NB4 (cell line): ENCODE results near the gene SWT1.
"Not testable (repeated sequence)": the region's sequence is repeated elsewhere in the genome, so short reads cannot be mapped to it uniquely, and the experiment has no call there.

ENCODE experiments used
- DNase-seq: peaks from one replicate; pipeline ENCODE4 v3.0.0; 2010; ENCODE audit warnings: low read depth
- H3K4me3 ChIP-seq: one replicate; pipeline ENCODE4 v1.5.1; 2011; ENCODE audit warnings: mild to moderate bottlenecking, low read depth, low read length, moderate library complexity
- MAX ChIP-seq: IDR thresholded peaks from 2 replicates; pipeline ENCODE4 v1.6.1; 2011; ENCODE audit warnings: low read depth, low read length
- MYC ChIP-seq: IDR thresholded peaks from 2 replicates; pipeline ENCODE4 v1.6.1; 2011; ENCODE audit warnings: low read depth, low read length
- POLR2A ChIP-seq: IDR thresholded peaks from 2 replicates; pipeline ENCODE4 v1.6.1; 2011; ENCODE audit warnings: mild to moderate bottlenecking; ENCODE audit not compliant: insufficient read length; ENCODE audit errors: extremely low read depth
- TF ChIP-seq, protein P1 (sequence below): IDR thresholded peaks from one replicate; pipeline ENCODE4 v1.5.1; 2012; ENCODE audit warnings: low read depth, low read length

The SWT1 gene

GRCh38 chr1:185215911-185216310 is 58.9 kb downstream of the SWT1 start:
- DNase-seq, result no peak
- H3K4me3 ChIP-seq, result no peak overlapping the region
- TF ChIP-seq MAX (no peak), POLR2A (no peak), MYC (no peak)
- TF ChIP-seq, protein P1, sequence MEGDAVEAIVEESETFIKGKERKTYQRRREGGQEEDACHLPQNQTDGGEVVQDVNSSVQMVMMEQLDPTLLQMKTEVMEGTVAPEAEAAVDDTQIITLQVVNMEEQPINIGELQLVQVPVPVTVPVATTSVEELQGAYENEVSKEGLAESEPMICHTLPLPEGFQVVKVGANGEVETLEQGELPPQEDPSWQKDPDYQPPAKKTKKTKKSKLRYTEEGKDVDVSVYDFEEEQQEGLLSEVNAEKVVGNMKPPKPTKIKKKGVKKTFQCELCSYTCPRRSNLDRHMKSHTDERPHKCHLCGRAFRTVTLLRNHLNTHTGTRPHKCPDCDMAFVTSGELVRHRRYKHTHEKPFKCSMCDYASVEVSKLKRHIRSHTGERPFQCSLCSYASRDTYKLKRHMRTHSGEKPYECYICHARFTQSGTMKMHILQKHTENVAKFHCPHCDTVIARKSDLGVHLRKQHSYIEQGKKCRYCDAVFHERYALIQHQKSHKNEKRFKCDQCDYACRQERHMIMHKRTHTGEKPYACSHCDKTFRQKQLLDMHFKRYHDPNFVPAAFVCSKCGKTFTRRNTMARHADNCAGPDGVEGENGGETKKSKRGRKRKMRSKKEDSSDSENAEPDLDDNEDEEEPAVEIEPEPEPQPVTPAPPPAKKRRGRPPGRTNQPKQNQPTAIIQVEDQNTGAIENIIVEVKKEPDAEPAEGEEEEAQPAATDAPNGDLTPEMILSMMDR, result no peak

DNA sequence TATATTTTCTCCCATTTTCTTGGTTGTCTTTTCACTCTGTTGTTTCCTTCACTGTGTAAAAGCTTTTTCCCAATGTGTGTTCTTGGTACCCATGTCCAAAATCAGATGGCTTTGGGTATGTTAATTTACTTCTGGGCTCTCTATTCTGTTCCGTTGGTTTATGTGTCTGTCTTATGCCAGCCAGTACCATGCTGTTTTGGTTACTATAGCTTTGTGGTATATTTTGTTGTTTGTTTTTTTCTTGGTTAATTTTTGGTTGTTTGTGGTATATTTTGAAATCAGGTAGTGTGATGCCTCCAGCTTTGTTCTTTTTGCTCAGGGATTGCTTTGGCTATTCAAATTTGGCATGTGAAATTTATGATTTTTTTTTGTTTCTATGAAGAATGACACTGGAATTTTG is 67.2 kb downstream of the SWT1 start:
- H3K4me3 ChIP-seq, result no peak overlapping the region
- DNase-seq, result no peak
- no peak for TF ChIP-seq MYC
- TF ChIP-seq, protein P1, result no peak
- TF ChIP-seq POLR2A, result no peak
- no peak for TF ChIP-seq MAX

- TF ChIP-seq, protein P1, result no peak
- TF ChIP-seq MAX (no peak), POLR2A (no peak), MYC (no peak)
- DNase-seq, result no peak
- no peak overlapping the region for H3K4me3 ChIP-seq
These were observed 70.2 kb downstream of the SWT1 start for GRCh38 chr1:185227161-185227560.

- no peak for TF ChIP-seq MAX
- no peak for TF ChIP-seq POLR2A
- TF ChIP-seq MYC, result no peak
- TF ChIP-seq, protein P1, result no peak
- H3K4me3 ChIP-seq, result no peak overlapping the region
- DNase-seq, result no peak
These were observed 72.0 kb downstream of the SWT1 start for GRCh38 chr1:185228979-185229378.

DNA sequence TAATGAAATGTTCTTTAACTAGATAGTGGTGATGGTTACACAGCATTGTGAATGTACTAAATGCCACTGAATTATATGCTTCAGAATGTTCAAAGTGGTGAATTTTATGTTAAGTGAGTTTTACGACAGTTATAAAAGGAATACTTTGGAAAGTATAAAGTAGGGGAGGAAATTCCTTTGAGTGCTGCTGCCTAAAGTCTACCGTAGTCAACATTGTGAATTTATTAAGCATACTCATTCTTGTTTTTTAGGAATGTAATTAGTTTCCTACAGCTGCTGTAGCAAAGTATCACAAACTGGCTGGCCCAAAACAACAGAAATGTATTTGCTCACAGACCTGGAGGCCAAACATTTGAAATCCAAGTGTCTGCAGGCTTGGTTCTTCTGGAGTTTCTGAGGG is 73.0 kb downstream of the SWT1 start:
- H3K4me3 ChIP-seq, result no peak overlapping the region
- TF ChIP-seq POLR2A, result no peak
- TF ChIP-seq, protein P1, result no peak
- no peak for TF ChIP-seq MYC
- no peak for TF ChIP-seq MAX
- no peak for DNase-seq

GRCh38 chr1:185232874-185233273 is 75.9 kb downstream of the SWT1 start:
- DNase-seq, result no peak
- H3K4me3 ChIP-seq, result no peak overlapping the region
- TF ChIP-seq MAX (no peak), POLR2A (no peak), MYC (no peak)
- TF ChIP-seq, protein P1, result no peak

DNA sequence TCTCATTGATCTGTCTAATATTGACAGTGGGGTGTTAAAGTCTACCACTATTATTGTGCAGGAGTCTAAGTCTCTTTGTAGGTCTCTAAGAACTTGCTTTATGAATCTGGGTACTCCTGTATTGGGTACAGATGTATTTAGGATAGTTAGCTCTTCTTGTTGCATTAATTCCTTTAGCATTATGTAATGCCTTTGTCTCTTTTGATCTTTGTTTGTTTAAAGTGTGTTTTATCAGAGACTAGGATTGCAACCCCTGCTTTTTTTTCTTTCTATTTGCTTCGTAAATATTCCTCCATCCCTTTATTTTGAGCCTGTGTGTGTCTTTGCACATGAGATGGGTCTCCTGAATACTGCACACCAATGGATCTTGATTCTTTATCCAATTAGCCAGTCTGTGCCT is 77.2 kb downstream of the SWT1 start:
- not testable (repeated sequence) for DNase-seq, H3K4me3 ChIP-seq

DNA sequence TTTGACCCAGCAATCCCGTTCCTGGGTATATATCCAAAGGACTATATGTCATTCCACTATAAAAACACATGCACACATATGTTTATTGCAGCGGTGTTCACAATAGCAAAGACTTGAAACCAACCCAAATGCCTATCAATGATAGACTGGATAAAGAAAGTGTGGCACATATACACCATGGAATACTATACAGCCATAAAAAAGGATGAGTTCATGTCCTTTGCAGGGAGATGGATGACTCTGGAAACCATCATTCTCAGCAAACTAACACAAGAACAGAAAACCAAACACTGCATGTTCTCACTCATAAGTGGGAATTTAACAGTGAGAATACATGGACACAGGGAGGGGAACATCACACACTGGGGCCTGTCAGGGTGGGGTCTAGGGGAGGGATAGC is 80.2 kb downstream of the SWT1 start:
- H3K4me3 ChIP-seq, DNase-seq: not testable (repeated sequence)
